ENCODE measurements around the gene TACO1. TPM values are rescaled to one million over a fixed set of nuclear protein-coding genes. Genes with fewer than 3 reads are reported as not detected.

Gene TACO1
- total and polyA plus RNA-seq, 8 donors: 7.0 to 26.6 (median 15.9) TPM

- WGBS, 5 donors: 26 to 40% (median 28%) methylated on average over 7 of the region's 7 CpGs
- intact Hi-C loops (cut with DNase I; ENCODE audit: low total_unique reads): no loop called here
These were observed 23.3 kb downstream of the TACO1 start for GRCh38 chr17:63623786-63624530.

DNA sequence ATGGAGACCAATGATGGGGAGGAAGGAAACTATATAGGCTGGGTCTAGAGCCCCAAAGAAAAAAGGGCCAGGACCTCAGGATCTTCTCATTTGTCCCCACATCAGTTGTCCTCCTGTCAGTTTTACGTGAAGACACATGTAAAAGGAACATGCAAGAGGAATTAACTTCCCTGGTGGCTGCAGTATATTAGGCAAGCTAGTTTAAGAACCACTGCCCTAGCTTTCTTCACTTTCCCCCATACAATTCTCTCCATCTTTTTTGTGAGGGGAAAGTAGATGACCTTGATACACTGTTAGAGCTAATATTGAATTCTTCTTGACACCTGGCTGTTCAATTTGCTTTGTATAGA, 23.8 kb downstream of the TACO1 start:
- H3K4me3 ChIP-seq: peak overlapping the region in 2 of 4 donors; percentile 68 to 91
- peaks cover 0 to 11% (median 4%) of the 10 kb centered on the region in 4 donors for H3K36me3 ChIP-seq
- TF ChIP-seq POLR2AphosphoS5 (IDR thresholded peaks at IDR 0.05) (no peak), POLR2A (IDR thresholded peaks at IDR 0.05) (no peak), EP300 (IDR thresholded peaks at IDR 0.05) (no peak)
- TF ChIP-seq, protein P1, sequence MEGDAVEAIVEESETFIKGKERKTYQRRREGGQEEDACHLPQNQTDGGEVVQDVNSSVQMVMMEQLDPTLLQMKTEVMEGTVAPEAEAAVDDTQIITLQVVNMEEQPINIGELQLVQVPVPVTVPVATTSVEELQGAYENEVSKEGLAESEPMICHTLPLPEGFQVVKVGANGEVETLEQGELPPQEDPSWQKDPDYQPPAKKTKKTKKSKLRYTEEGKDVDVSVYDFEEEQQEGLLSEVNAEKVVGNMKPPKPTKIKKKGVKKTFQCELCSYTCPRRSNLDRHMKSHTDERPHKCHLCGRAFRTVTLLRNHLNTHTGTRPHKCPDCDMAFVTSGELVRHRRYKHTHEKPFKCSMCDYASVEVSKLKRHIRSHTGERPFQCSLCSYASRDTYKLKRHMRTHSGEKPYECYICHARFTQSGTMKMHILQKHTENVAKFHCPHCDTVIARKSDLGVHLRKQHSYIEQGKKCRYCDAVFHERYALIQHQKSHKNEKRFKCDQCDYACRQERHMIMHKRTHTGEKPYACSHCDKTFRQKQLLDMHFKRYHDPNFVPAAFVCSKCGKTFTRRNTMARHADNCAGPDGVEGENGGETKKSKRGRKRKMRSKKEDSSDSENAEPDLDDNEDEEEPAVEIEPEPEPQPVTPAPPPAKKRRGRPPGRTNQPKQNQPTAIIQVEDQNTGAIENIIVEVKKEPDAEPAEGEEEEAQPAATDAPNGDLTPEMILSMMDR (IDR thresholded peaks at IDR 0.05): no peak
- DNase-seq: no peak
- peaks cover 40 to 71% (median 61%) of the 10 kb centered on the region in 4 donors for H3K4me1 ChIP-seq
- 79 to 100% (median 86%) methylated on average over 1 of the region's 1 CpG for WGBS, 5 donors
- H3K9me3 ChIP-seq: no peaks in the 10 kb centered on the region
- peak overlapping the region in 1 of 5 donors; percentile 10 for H3K27ac ChIP-seq
- H3K27me3 ChIP-seq: no peaks in the 10 kb centered on the region
- intact Hi-C loops (cut with DNase I; ENCODE audit: low total_unique reads): no loop called here

More at GRCh38 chr17:63623786-63624530, 23.3 kb downstream of the TACO1 start:
- H3K36me3 ChIP-seq: peaks cover 0 to 7% (median 2%) of the 10 kb centered on the region in 4 donors
- DNase-seq: no peak
- no peak for TF ChIP-seq POLR2A (IDR thresholded peaks at IDR 0.05)
- no peak for TF ChIP-seq EP300 (IDR thresholded peaks at IDR 0.05)
- TF ChIP-seq POLR2AphosphoS5 (IDR thresholded peaks at IDR 0.05): no peak
- TF ChIP-seq, protein P1 (IDR thresholded peaks at IDR 0.05): no peak
- no peaks in the 10 kb centered on the region for H3K9me3 ChIP-seq
- peaks cover 37 to 66% (median 55%) of the 10 kb centered on the region in 4 donors for H3K4me1 ChIP-seq
- peak overlapping the region; percentile 68 to 91 (median 72) for H3K4me3 ChIP-seq
- no peaks in the 10 kb centered on the region for H3K27me3 ChIP-seq
- H3K27ac ChIP-seq: peak overlapping the region in 2 of 5 donors; percentile 10 to 90

GRCh38 chr17:63626551-63627180, 26.0 kb downstream of the TACO1 start:
- Histone ChIP-seq H3K27me3 (no peaks in the 10 kb centered on the region), H3K4me3 (no peak overlapping the region), H3K9me3 (no peaks in the 10 kb centered on the region), H3K36me3 (peaks cover 0 to 11% (median 4%) of the 10 kb centered on the region in 4 donors), H3K27ac (peak overlapping the region in 2 of 5 donors; percentile 2 to 50), H3K4me1 (peaks cover 40 to 85% (median 72%) of the 10 kb centered on the region in 4 donors)
- WGBS, 5 donors: 50 to 56% (median 51%) methylated on average over 4 of the region's 4 CpGs
- intact Hi-C loops (cut with DNase I; ENCODE audit: low total_unique reads): no loop called here
- TF ChIP-seq POLR2A (IDR thresholded peaks at IDR 0.05): no peak
- TF ChIP-seq, protein P1 (IDR thresholded peaks at IDR 0.05): no peak
- no peak for TF ChIP-seq POLR2AphosphoS5 (IDR thresholded peaks at IDR 0.05)
- no peak for TF ChIP-seq EP300 (IDR thresholded peaks at IDR 0.05)
- DNase-seq: no peak

DNA sequence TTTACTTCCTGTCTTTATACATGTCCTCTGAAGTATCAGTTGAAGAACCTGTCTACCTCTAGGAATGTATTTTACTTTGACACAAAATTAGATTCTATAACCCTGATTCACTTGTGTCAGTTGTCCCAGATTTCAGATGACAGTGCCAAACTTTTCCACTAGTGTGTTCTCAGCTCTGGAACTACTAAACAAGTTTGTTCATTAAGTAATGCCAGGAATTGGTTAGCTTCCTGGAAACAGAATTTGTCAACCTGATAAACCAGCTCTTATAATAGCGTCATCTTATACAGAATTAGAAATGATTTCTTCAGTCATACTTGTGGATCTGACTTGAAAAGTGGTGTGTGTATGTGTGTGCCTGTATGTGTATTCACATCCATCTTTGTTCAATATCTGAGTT, 28.9 kb downstream of the TACO1 start:
- Histone ChIP-seq H3K4me1 (peaks cover 34 to 96% (median 68%) of the 10 kb centered on the region in 4 donors), H3K4me3 (no peak overlapping the region), H3K27ac (peak overlapping the region in 2 of 5 donors; percentile 31 to 33), H3K27me3 (no peaks in the 10 kb centered on the region), H3K9me3 (no peaks in the 10 kb centered on the region), H3K36me3 (peaks cover 7 to 34% (median 28%) of the 10 kb centered on the region in 4 donors)
- WGBS, 5 donors: 33 to 57% (median 44%) methylated on average over 1 of the region's 1 CpG
- intact Hi-C loops (cut with DNase I; ENCODE audit: low total_unique reads): no loop called here
- peak in 1 of 3 donors; percentile 31 for TF ChIP-seq POLR2AphosphoS5 (IDR thresholded peaks at IDR 0.05)
- TF ChIP-seq, protein P1 (IDR thresholded peaks at IDR 0.05): no peak
- DNase-seq: no peak
